Hepatocyte (in vitro differentiated cells): ENCODE measurements around the gene TF.

Source experiments
- CTCF ChIP-seq: fragments of 200-600 bp; sonication (generic); IDR thresholded peaks from 2 replicates; pipeline ENCODE4 v1.5.1; 2016; ENCODE audit warnings: antibody characterized with exemption, mild to moderate bottlenecking; ENCODE audit not compliant: poor library complexity
- EZH2 ChIP-seq: fragments of 200-600 bp; sonication (generic); IDR thresholded peaks from 2 replicates; pipeline ENCODE4 v1.6.1; 2016; ENCODE audit warnings: antibody characterized with exemption, mild to moderate bottlenecking, borderline replicate concordance

DNA sequence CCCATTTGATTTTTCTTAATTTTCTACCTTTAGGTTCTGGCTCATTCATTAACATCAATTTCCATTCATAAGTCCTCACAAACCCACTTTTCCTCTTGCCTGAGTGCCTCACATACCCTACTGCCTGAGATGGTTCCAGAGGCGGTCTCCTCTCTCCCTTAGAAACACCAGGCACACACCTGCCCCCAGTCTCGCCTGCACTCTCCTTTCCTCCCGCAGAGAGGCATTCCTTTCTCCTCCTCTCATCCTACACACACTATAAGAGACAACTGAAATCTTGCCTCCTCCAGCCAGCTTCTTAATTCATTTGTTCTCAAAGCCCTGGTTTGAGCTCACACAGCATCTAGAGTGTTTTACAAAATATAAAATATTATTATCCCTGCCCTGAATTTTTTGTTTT is 27.5 kb downstream of the TF start:
- TF ChIP-seq CTCF (no peak), EZH2 (no peak)
